HG03571 (cell line): Measurements from ENCODE around the gene TNFRSF25.

ENCODE experiments used
- ATAC-seq: cut with Tn5 transposase; IDR thresholded peaks from one replicate; pipeline ENCODE4 v1.9.1; 2021; ENCODE audit not compliant: unreplicated experiment

TNFRSF25 gene

GRCh38 chr1:6488602-6489382 is 22.8 kb upstream of the TNFRSF25 start:
- ATAC-seq: no peak

- no peak for ATAC-seq
Measured at GRCh38 chr1:6487804-6488484, 22.0 kb upstream of the TNFRSF25 start.

- ATAC-seq: no peak
Measured at GRCh38 chr1:6486433-6487011, 20.5 kb upstream of the TNFRSF25 start.

GRCh38 chr1:6485168-6486101 is 19.5 kb upstream of the TNFRSF25 start:
- ATAC-seq: no peak

GRCh38 chr1:6484826-6485167 is 18.8 kb upstream of the TNFRSF25 start:
- ATAC-seq: no peak

- ATAC-seq: no peak
Measured at GRCh38 chr1:6483761-6484117, 17.8 kb upstream of the TNFRSF25 start.

DNA sequence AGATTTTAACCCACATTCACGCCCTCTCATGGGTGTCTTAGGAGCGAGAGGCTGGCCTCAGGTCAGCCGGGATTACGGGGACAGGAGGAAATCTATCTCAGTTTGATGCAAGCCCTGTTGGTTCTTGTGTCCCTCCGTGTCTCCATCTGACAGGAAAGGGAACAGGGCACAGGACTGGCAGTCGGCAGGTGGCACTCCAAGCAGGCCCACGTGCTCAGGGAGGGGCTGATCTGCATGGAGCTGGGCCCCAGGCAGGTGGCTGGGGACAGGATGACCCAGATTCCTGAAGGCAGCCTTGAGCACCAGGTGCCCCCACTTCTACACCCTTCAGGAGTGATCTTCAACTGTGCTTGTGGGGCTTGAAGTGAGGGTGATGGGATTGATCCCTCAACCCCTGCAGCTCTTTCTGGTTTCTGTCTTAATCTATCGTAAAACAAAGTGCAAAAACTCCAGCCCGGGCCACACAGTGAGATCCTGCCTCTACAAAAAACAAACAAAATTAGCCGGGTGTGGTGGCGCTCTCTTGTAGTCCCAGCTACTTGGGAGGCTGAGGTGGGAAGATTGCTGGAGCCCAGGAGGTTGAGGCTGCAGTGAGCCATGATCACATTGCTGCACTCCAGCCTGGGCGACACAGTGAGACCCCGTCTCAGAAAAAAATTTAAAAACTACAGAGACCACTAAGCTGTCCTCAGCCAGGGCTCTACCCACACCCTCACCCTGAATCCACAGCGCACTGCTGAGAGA is 17.2 kb upstream of the TNFRSF25 start:
- no peak for ATAC-seq

DNA sequence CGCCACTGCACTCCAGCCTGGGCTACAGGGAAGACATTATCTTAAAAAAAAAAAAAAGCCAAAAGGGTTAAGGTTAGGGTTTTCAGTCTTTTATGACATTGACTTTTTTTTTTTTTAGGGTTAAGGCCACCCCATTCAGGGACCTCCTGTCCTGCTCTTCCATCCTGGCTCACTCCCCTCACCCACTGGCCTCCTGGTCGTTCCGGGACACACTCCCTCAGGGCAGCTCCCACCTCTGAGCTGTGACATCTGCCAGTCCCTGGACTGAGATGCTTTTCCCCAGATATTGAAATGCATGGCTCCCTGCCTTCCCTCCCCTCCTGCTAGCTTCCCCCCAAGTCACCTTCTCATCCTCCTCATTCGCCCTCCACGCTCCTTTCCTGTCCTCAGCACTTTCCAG is 15.8 kb upstream of the TNFRSF25 start:
- no peak for ATAC-seq

GRCh38 chr1:6477039-6477820 is 11.3 kb upstream of the TNFRSF25 start:
- ATAC-seq: no peak

DNA sequence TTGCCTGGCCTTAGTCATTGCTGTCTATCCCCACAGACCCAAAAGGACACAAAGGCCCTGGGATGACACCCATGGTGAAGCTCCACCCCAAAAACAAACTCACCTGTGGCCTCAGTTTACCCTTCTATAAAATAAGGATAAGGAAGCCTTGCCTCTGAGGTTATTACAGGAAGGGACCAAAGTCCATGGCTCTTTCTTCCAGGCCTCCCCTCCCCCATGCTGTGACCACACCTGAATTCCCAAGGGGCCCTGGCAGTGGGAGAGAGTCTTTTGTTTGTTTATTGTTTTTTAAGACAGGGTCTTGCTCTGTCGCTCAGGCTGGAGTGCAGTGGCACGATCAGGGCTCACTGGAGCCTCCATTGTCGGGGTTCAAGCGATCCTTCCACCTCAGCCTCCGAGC is 10.5 kb upstream of the TNFRSF25 start:
- ATAC-seq: no peak

DNA sequence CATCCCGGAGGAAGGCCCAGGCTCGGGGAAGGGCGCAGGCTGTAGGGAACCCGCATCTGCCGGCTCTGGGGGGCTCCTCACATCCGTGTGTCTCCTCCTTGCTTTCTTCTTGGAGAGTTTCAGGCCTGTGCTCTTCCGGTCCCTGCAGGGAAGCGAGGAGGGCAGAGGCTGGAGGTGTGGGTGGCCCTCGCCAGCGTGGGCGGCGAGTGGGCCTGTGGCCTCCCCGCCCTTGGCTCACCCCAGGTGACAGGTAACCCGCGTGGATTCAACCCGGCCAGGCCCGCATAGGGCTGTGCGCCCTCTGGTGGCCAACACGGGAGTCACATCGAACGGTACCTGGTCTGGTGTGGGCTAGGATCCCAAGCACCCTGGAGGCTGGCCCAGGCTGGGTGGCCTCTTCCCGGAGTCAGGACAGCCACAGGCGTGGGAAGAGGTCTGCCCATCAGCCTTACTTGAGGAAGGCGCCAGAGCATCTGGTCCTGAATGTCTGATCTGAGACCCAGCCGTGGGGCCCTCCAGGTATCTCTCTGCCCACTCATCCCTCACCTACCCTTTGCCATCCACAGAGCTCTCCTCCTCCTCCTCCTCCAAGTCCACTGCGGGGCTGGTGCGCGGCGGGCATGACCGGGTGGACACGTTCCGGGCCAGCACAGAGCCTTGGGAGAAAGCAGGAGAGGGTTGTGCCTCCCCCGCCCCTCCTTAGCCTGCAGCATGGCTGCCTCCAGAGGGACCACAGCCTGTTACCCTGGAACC is 9.6 kb upstream of the TNFRSF25 start:
- no peak for ATAC-seq

DNA sequence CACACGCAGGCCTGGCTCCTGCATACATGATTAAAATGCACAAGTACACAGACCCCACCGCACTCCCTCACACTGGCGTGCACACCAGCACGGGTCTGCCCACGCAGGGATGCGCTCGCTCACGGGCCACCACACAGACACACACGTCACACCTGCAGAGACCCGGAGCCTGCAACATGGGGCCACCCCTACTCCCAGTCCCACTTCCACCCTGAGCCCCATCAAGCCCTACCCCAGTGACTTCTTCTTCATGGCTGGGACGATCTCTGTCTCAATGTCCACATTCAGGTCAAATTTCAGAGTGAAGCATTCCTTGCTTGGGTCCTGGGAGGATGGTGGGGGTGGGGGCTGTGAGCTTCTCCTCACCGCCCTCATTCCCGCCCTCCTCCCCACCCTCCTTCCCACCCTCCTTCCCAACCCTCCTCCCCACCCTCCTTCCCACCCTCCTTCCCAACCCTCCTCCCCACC is 8.9 kb upstream of the TNFRSF25 start:
- ATAC-seq: no peak

- no peak for ATAC-seq
Measured at GRCh38 chr1:6473974-6474814, 8.2 kb upstream of the TNFRSF25 start.

DNA sequence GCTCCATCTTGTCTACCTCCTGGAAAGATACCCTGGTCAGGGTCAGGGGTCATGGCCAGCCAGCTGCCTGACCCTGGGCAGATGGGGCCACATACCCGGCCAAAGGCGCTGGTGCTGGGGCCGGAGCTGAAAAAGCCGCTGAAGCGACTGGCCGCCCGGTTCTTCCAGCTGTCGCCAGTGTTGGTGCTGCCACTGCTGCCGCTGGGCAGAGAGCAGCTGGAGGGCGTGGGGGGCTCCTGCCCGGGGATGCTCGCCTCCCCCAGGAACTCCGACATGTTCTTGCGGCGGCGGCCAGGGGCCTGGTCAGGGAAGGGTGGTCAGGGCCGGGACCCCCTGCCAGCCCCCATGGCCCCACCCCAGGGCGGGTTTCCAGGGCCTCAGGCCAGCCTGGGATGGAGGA is 7.2 kb upstream of the TNFRSF25 start:
- ATAC-seq: no peak

DNA sequence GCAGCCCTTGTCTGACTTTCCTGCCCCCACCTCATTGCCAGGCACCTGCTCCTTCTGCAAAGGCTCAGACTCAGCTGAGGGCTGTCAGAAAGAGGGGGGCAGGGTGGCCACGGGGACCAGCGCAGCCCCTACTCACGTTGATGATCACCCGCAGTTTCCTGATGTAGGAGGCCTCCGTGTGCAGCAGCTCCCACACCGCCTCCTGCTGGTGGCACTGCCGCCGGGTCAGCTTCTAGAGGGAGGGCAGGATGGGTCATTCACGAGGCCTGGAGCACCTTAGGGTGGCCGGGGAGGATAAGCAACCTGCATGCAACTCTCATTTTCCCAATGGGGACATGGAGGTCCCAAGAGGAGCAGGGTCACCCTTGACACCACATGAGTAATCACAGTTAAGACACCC is 6.4 kb upstream of the TNFRSF25 start:
- no peak for ATAC-seq

- no peak for ATAC-seq
Measured at GRCh38 chr1:6471970-6472368, 6.0 kb upstream of the TNFRSF25 start.

GRCh38 chr1:6471086-6471969 is 5.4 kb upstream of the TNFRSF25 start:
- no peak for ATAC-seq
